ENCODE data around the gene CFAP46. TPM values are rescaled to one million over a fixed set of nuclear protein-coding genes. Genes with fewer than 3 reads are reported as not detected.
A peak's percentile ranks its signal among the peaks of the same experiment; 100 is the strongest.

CFAP46 gene
- total and polyA plus RNA-seq, 2 experiments from 2014 or later = 3.1 to 5.4 TPM

DNA sequence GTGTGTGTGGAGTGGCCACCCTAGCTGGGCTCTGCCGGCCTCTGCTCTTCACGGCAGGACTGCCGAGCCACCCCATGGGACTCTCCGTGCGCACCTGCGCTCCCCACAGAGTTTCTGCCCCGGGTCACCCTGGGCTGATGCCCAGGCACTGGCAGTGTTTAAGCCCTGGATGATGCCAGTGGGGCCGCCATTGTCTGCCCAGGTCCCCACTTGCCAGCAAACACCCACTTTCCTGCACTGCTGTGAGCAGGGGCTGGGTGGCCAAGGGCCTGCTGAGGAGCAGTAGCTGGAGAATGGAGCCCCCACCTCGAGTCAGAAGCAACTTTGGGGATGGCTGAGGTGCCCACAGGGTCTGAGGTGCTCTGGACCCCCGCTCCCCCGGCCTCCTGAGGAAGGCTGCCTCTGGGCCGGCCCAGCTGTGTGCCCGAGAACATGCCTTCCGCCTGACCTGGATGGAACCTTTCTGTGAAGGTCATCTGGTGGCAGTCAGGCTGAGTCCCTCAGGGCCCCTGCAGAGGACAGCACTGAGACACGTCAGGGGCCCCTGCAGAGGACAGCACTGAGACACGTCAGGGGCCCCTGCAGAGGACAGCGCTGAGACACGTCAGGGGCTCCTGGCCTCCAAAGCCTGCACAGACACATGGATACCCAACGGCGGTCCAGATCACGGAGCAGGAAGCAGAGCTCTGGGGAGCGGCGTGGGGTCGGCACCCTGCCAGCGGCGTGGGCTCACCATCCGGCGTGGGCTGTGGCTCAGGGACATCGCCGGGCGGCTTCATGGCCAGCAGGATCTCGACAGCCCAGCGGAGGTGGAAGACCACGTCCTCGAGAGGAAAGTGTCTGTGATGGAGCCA is 62.0 kb downstream of the CFAP46 start:
- TF ChIP-seq, protein P1, sequence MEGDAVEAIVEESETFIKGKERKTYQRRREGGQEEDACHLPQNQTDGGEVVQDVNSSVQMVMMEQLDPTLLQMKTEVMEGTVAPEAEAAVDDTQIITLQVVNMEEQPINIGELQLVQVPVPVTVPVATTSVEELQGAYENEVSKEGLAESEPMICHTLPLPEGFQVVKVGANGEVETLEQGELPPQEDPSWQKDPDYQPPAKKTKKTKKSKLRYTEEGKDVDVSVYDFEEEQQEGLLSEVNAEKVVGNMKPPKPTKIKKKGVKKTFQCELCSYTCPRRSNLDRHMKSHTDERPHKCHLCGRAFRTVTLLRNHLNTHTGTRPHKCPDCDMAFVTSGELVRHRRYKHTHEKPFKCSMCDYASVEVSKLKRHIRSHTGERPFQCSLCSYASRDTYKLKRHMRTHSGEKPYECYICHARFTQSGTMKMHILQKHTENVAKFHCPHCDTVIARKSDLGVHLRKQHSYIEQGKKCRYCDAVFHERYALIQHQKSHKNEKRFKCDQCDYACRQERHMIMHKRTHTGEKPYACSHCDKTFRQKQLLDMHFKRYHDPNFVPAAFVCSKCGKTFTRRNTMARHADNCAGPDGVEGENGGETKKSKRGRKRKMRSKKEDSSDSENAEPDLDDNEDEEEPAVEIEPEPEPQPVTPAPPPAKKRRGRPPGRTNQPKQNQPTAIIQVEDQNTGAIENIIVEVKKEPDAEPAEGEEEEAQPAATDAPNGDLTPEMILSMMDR (conservative IDR thresholded peaks at IDR 0.05; ENCODE audit: low read depth in 2 of 2) = no peak
- TF ChIP-seq NANOG (IDR thresholded peaks at IDR 0.05; ENCODE audit: borderline replicate concordance) (no peak), EZH2phosphoT487 (IDR thresholded peaks at IDR 0.05; ENCODE audit: unreplicated experiment) (no peak)
- H3K27ac ChIP-seq (ENCODE audit: low read depth) = no peak overlapping the region
- H3K27me3 ChIP-seq (ENCODE audit: insufficient read depth) = no peaks in the 10 kb centered on the region
- Mint-ChIP-seq H3K4me3 (no peak overlapping the region), H3K36me3 (ENCODE audit: low read depth) (no peaks in the 10 kb centered on the region; the same call in 2 of the 3 replicates), H3K27me3 (ENCODE audit: insufficient read depth, low read depth, poor library complexity) (peaks cover 27% of the 10 kb centered on the region), H3K9me3 (peaks cover 11% of the 10 kb centered on the region), H3K27ac (no peak overlapping the region; the same call in 1 of the 2 replicates), H3K4me1 (peaks cover 11% of the 10 kb centered on the region)
- no peaks in the 10 kb centered on the region for H3F3A ChIP-seq (replicated peaks; ENCODE audit: low read depth)
- H3K9me2 ChIP-seq (ENCODE audit: insufficient read depth) = no peaks in the 10 kb centered on the region
- no peak overlapping the region for H3K4me2 ChIP-seq
- H3K36me3 ChIP-seq (ENCODE audit: insufficient read depth) = no peaks in the 10 kb centered on the region
- no peaks in the 10 kb centered on the region for H4K20me1 ChIP-seq (replicated peaks; ENCODE audit: insufficient read depth)
- no peak overlapping the region for H2AFZ ChIP-seq
- DNase-seq (ENCODE audit: low spot score) (no peak), ATAC-seq (no peak)
- H3K4me1 ChIP-seq (ENCODE audit: insufficient read depth) = no peaks in the 10 kb centered on the region
- no peaks in the 10 kb centered on the region for H3K79me2 ChIP-seq (replicated peaks; ENCODE audit: insufficient read depth)
- H3K4me3 ChIP-seq = no peak overlapping the region

DNA sequence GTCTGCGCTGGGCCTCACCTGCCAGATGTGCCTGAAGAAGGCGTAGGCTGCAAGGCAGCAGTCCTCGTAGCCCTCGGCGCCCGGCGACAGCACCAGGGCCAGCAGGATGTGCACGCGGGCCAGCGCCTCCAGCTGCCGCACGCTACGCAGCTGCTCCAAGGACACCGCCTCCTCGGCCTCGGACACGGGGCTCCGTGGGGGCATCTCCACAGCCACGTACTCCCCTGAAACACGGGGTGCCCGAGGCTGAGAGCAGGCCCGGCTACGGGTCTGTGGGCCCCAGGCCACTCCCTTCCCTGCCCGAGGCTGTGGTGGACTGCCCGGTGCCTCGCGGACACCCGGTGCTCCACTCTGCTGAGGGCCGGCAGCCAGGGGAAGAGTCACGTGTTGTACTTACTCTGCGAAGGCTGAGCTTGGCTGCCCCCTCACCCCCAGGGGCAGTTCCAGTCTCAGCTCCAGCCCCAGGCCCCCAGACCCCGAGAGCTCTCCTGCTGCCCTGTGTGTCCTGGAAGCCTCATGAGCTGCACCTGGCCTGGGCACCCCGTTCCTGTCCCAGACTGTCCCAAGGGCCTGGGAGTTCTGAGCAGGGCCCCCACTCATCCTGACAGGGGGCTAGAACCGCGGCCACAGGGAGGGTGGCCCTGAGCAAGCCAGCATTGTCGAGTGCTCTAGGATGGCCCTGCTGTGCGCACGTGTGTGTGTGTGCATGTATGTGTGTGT is 62.8 kb downstream of the CFAP46 start:
- H4K20me1 ChIP-seq (replicated peaks; ENCODE audit: insufficient read depth) = no peaks in the 10 kb centered on the region
- no peak overlapping the region for H3K4me3 ChIP-seq
- Mint-ChIP-seq H3K4me3 (no peak overlapping the region; the same call in 2 of the 3 replicates), H3K4me1 (peaks cover 11% of the 10 kb centered on the region), H3K36me3 (ENCODE audit: low read depth) (no peaks in the 10 kb centered on the region; the same call in 2 of the 3 replicates), H3K9me3 (peaks cover 17% of the 10 kb centered on the region), H3K27ac (no peak overlapping the region; the same call in none of the 2 replicates), H3K27me3 (ENCODE audit: insufficient read depth, low read depth, poor library complexity) (peaks cover 23% of the 10 kb centered on the region)
- H3K27ac ChIP-seq (ENCODE audit: low read depth) = peak overlapping the region; percentile 45; the same call in 1 of the 2 replicates
- peak; percentile 80 for ATAC-seq
- H3K79me2 ChIP-seq (replicated peaks; ENCODE audit: insufficient read depth) = no peaks in the 10 kb centered on the region
- no peaks in the 10 kb centered on the region for H3K36me3 ChIP-seq (ENCODE audit: insufficient read depth)
- H3K4me1 ChIP-seq (ENCODE audit: insufficient read depth) = no peaks in the 10 kb centered on the region
- no peak for DNase-seq (ENCODE audit: low spot score)
- H3K9me2 ChIP-seq (ENCODE audit: insufficient read depth) = no peaks in the 10 kb centered on the region
- no peaks in the 10 kb centered on the region for H3K27me3 ChIP-seq (ENCODE audit: insufficient read depth)
- H3K4me2 ChIP-seq = peak overlapping the region; percentile 35; the same call in 1 of the 2 replicates
- no peaks in the 10 kb centered on the region for H3F3A ChIP-seq (replicated peaks; ENCODE audit: low read depth)
- peak overlapping the region; percentile 89 for H2AFZ ChIP-seq
- no peak for TF ChIP-seq POLR2AphosphoS5 (IDR thresholded peaks at IDR 0.05; ENCODE audit: low read depth)
- TF ChIP-seq ZNF331 (CRISPR knock-in tag; IDR thresholded peaks at IDR 0.05; ENCODE audit: low read depth) = no peak
- no peak for TF ChIP-seq JUNB (IDR thresholded peaks at IDR 0.05; ENCODE audit: unreplicated experiment)
- TF ChIP-seq, protein P2, sequence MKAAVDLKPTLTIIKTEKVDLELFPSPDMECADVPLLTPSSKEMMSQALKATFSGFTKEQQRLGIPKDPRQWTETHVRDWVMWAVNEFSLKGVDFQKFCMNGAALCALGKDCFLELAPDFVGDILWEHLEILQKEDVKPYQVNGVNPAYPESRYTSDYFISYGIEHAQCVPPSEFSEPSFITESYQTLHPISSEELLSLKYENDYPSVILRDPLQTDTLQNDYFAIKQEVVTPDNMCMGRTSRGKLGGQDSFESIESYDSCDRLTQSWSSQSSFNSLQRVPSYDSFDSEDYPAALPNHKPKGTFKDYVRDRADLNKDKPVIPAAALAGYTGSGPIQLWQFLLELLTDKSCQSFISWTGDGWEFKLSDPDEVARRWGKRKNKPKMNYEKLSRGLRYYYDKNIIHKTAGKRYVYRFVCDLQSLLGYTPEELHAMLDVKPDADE (IDR thresholded peaks at IDR 0.05) = no peak
- no peak for TF ChIP-seq EZH2 (IDR thresholded peaks at IDR 0.05; ENCODE audit: low read depth, unreplicated experiment)
- TF ChIP-seq, protein P3, sequence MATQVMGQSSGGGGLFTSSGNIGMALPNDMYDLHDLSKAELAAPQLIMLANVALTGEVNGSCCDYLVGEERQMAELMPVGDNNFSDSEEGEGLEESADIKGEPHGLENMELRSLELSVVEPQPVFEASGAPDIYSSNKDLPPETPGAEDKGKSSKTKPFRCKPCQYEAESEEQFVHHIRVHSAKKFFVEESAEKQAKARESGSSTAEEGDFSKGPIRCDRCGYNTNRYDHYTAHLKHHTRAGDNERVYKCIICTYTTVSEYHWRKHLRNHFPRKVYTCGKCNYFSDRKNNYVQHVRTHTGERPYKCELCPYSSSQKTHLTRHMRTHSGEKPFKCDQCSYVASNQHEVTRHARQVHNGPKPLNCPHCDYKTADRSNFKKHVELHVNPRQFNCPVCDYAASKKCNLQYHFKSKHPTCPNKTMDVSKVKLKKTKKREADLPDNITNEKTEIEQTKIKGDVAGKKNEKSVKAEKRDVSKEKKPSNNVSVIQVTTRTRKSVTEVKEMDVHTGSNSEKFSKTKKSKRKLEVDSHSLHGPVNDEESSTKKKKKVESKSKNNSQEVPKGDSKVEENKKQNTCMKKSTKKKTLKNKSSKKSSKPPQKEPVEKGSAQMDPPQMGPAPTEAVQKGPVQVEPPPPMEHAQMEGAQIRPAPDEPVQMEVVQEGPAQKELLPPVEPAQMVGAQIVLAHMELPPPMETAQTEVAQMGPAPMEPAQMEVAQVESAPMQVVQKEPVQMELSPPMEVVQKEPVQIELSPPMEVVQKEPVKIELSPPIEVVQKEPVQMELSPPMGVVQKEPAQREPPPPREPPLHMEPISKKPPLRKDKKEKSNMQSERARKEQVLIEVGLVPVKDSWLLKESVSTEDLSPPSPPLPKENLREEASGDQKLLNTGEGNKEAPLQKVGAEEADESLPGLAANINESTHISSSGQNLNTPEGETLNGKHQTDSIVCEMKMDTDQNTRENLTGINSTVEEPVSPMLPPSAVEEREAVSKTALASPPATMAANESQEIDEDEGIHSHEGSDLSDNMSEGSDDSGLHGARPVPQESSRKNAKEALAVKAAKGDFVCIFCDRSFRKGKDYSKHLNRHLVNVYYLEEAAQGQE (IDR thresholded peaks at IDR 0.05; ENCODE audit: unreplicated experiment) = no peak
- TF ChIP-seq ZNF114 (CRISPR knock-in tag; IDR thresholded peaks at IDR 0.05) = no peak
- TF ChIP-seq CREB1 (CRISPR knock-in tag; IDR thresholded peaks at IDR 0.05; ENCODE audit: low read depth) = no peak
